AG04449 (cell line): Measurements from ENCODE around the gene ADORA1.

Source experiments
- CTCF ChIA-PET: fragments of 350-600 bp; formaldehyde crosslinking; extraction: SDS; loops from one replicate; lab custom pipeline; 2021; ENCODE audit warnings: antibody characterized with exemption; lab: Yijun Ruan, JAX
- POLR2A ChIA-PET: fragments of 400-600, 350-600 bp; formaldehyde crosslinking; extraction: SDS; loops from one replicate; lab custom pipeline; 2020; ENCODE audit warnings: antibody characterized with exemption, inconsistent platforms; lab: Yijun Ruan, JAX
- DNase-seq: peaks from one replicate; pipeline ENCODE4 v3.0.0-alpha.2; 2010; ENCODE audit warnings: low read depth, low spot score
- H3K4me3 ChIP-seq: 2 replicates; pipeline ENCODE4 v1.5.1; 2011; ENCODE audit warnings: low read depth, mild to moderate bottlenecking, control low read depth, low read length
- TF ChIP-seq, protein P1 (sequence below): IDR thresholded peaks from one replicate; pipeline ENCODE4 v1.5.1; 2011; ENCODE audit warnings: mild to moderate bottlenecking, moderate library complexity, low read length, control low read depth, inconsistent platforms; ENCODE audit not compliant: insufficient read depth; ENCODE audit errors: missing control alignments

ADORA1 gene

DNA sequence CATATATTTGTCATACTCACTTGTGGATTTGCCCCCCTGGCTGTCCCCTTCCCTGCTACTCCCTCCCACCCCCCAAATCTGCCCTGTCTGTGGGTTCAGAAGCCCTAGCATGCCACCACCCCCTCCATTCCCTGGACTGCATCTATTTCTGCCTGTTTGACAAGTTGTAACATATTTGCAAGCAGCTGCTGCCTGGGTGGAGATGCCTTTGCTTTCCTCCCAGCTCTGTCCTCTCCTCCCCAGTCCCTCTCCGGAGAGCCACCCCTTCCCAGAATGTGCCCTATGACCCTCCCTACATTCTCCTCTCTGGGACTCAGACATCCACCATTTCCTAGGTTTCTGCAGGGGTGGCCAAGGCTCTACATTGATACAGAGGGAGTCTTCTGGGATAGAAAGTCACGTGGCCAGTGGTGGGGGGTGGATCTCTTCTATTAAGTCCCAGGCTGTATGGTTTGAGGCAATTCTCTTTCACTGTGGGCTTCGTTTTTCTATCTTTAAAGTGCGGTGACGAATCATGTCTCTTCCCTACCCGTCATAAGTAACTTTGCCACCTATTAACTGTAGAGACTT, 35.7 kb upstream of the ADORA1 start:
- DNase-seq = no peak
- POLR2A ChIA-PET = no interaction called here
- CTCF ChIA-PET = interaction anchor here (0.7 to 1.2 kb wide), 4 partner anchors 29 to 177 kb away, joined by 3 to 4 read pairs (median 3); no protein-coding TSS in a partner anchor
- TF ChIP-seq, protein P1, sequence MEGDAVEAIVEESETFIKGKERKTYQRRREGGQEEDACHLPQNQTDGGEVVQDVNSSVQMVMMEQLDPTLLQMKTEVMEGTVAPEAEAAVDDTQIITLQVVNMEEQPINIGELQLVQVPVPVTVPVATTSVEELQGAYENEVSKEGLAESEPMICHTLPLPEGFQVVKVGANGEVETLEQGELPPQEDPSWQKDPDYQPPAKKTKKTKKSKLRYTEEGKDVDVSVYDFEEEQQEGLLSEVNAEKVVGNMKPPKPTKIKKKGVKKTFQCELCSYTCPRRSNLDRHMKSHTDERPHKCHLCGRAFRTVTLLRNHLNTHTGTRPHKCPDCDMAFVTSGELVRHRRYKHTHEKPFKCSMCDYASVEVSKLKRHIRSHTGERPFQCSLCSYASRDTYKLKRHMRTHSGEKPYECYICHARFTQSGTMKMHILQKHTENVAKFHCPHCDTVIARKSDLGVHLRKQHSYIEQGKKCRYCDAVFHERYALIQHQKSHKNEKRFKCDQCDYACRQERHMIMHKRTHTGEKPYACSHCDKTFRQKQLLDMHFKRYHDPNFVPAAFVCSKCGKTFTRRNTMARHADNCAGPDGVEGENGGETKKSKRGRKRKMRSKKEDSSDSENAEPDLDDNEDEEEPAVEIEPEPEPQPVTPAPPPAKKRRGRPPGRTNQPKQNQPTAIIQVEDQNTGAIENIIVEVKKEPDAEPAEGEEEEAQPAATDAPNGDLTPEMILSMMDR = no peak
- no peak overlapping the region for H3K4me3 ChIP-seq

- no peak for DNase-seq
- ChIA-PET CTCF (interaction anchor here (1.2 kb wide), 1 partner anchor 24 kb away, joined by 3 read pairs; no protein-coding TSS in a partner anchor), POLR2A (no interaction called here)
- TF ChIP-seq, protein P1 = no peak
- no peak overlapping the region for H3K4me3 ChIP-seq
Observed at GRCh38 chr1:203093754-203094410, 33.6 kb upstream of the ADORA1 start.

DNA sequence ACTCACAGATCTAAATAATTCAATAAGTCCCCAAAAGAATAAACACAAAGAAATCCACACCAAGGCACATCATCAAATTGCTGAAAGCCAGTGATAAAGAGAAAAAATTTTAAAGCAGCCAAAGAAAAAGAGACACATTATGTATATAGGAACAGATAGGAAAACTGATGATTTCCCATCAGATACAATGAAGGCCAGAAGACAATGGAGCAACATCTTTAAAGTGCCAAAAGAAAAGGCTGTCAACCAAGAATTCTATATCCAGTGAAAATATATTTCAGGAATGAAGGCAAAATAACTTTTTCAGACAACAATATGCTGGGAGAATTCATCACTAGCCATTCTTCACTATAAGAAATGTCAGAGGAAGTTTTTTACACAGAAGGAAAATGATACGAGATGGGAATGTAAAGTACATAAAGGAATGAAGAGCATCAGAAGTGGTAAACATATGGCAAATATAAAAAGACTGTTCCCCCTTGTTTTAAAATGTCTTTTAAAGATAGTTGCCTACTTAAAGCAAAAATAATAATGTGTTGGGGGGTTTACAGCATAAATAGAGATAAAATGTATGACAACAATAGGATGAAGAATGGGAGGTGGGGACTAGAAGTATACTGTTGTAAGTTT, 32.4 kb upstream of the ADORA1 start:
- TF ChIP-seq, protein P1 = no peak
- ChIA-PET CTCF (interaction anchor here (1.0 kb wide), 2 partner anchors 56 to 172 kb away, joined by 3 read pairs; no protein-coding TSS in a partner anchor), POLR2A (no interaction called here)
- no peak for DNase-seq
- no peak overlapping the region for H3K4me3 ChIP-seq

DNA sequence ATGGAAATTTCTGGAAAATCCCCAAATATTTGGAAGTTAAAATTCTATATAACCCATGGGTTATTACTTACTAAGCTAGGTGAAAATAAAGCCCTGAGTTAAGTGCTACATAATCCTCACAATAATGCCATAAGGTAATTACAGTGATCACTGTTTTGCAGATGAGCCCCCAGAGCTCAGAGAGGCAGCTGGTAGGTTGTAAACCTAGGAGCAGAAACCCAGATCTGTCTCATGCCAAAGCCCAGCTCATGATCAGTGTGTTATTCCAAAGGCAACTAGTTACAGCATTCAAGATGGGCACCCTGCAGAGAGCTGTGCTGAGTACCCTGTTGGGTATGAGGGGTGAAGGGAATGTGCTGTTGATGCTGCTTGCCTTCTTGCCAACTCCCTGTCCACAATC, 31.0 kb upstream of the ADORA1 start:
- TF ChIP-seq, protein P1 = no peak
- DNase-seq = no peak
- H3K4me3 ChIP-seq = no peak overlapping the region
- ChIA-PET POLR2A (no interaction called here), CTCF (interaction anchor here (1.1 to 5.0 kb wide), 2 partner anchors 14 to 21 kb away, joined by 3 to 26 read pairs; no protein-coding TSS in a partner anchor)

DNA sequence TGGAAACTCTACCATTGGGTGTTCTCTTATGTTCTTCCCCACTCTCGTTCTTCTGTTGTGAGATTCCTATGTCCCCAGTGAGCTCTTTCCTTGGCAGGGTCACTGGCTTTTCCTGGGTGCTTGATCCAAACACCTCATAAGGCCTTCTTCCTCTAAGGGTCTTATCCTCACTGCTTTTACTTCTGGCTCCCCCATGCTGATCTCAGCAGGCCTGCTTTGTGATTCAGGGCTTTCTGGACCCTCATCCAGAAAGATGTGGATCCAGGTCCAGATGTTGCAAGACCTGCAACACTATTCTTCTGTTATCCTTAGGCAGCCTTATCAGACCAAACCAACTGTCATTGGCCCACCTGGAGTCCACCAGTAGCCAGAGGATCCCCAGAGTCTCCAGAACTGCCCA, 30.5 kb upstream of the ADORA1 start:
- H3K4me3 ChIP-seq = no peak overlapping the region
- TF ChIP-seq, protein P1 = no peak
- POLR2A ChIA-PET = no interaction called here
- DNase-seq = no peak
- CTCF ChIA-PET = interaction anchor here (1.1 to 5.0 kb wide), 4 partner anchors 14 to 171 kb away, joined by 3 to 26 read pairs (median 14); no protein-coding TSS in a partner anchor

DNA sequence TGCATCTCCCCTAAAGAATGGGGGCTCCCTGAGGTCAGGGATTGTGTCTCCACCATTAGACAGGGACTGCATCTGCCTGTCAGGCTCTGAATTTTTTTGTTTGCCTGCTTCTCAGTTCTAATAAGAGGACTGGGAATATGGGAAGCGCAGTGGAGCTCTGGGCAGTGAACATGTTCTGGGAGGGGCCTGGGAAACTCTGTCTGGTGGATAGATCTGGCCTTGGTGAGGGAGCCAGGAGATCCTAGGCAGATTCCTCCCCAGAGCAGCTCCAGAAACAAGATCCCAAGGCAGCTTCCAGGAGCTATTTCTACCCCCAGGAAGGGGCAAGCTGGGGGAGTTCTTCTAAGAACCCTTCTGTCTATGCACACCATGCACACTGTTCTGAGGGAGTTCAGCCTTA, 29.1 kb upstream of the ADORA1 start:
- no peak overlapping the region for H3K4me3 ChIP-seq
- TF ChIP-seq, protein P1 = no peak
- CTCF ChIA-PET = interaction anchor here (1.1 to 5.0 kb wide), 5 partner anchors 14 to 169 kb away, joined by 4 to 26 read pairs (median 7); no protein-coding TSS in a partner anchor
- no peak for DNase-seq
- POLR2A ChIA-PET = no interaction called here
